ENCODE data around the gene CACNA2D3. TPM values are rescaled to one million over a fixed set of nuclear protein-coding genes. Genes with fewer than 3 reads are reported as not detected.

CACNA2D3 gene
- total and polyA plus RNA-seq, 4 donors: 0.06 to 0.37 (median 0.08) TPM; not detected in 1

GRCh38 chr3:54963641-54964040 is 841.3 kb downstream of the CACNA2D3 start:
- no peak for DNase-seq (ENCODE audit: low spot score)
- Histone ChIP-seq H3K27ac (ENCODE audit: low read depth in 1 of 2, low read length in 2 of 2) (no peak overlapping the region), H3K9me3 (ENCODE audit: control insufficient read depth in 4 of 4, low read length in 3 of 4) (no peaks in the 10 kb centered on the region), H3K4me3 (ENCODE audit: low read depth in 1 of 3, low read length in 3 of 3) (no peak overlapping the region), H3K36me3 (ENCODE audit: control insufficient read depth in 4 of 4, insufficient read depth in 3 of 4, low read depth in 1 of 4, low read length in 3 of 4) (no peaks in the 10 kb centered on the region), H3K9ac (ENCODE audit: low read depth in 1 of 2, low read length in 2 of 2) (no peak overlapping the region), H3K27me3 (ENCODE audit: control insufficient read depth in 4 of 4, insufficient read depth in 4 of 4, low read length in 3 of 4) (no peaks in the 10 kb centered on the region), H3K4me1 (ENCODE audit: control insufficient read depth in 4 of 4, insufficient read depth in 4 of 4, low read length in 3 of 4) (no peaks in the 10 kb centered on the region)
- WGBS: 60% methylated on average over 4 of the region's 4 CpGs
- no peak for TF ChIP-seq ATF3 (IDR thresholded peaks at IDR 0.05)

GRCh38 chr3:54964081-54964480 is 841.7 kb downstream of the CACNA2D3 start:
- TF ChIP-seq CTCF (IDR thresholded peaks at IDR 0.05; ENCODE audit: low read depth, low read length, missing input control): no peak
- no peak for TF ChIP-seq HNF4A (conservative IDR thresholded peaks at IDR 0.05)
- TF ChIP-seq RXRA (IDR thresholded peaks at IDR 0.05): no peak
- no peak for TF ChIP-seq NR2F2 (IDR thresholded peaks at IDR 0.05)
- no peak for TF ChIP-seq MAX (IDR thresholded peaks at IDR 0.05)
- TF ChIP-seq REST (IDR thresholded peaks at IDR 0.05): no peak
- TF ChIP-seq JUND (IDR thresholded peaks at IDR 0.05): no peak
- no peak for TF ChIP-seq ZBTB33 (IDR thresholded peaks at IDR 0.05)
- no peak for TF ChIP-seq GABPA (IDR thresholded peaks at IDR 0.05 in 1 of 2, conservative IDR thresholded peaks at IDR 0.05 in 1 of 2)
- no peak for TF ChIP-seq FOXA1 (IDR thresholded peaks at IDR 0.05)
- no peak for TF ChIP-seq ATF3 (IDR thresholded peaks at IDR 0.05)
- TF ChIP-seq FOXA2 (IDR thresholded peaks at IDR 0.05): no peak
- TF ChIP-seq TAF1 (conservative IDR thresholded peaks at IDR 0.05): no peak
- no peak for TF ChIP-seq YY1 (IDR thresholded peaks at IDR 0.05)
- TF ChIP-seq RAD21 (IDR thresholded peaks at IDR 0.05): no peak
- no peak for TF ChIP-seq EGR1 (IDR thresholded peaks at IDR 0.05; ENCODE audit: low read depth in 2 of 2)
- no peak for TF ChIP-seq HNF4G (IDR thresholded peaks at IDR 0.05)
- TF ChIP-seq SP1 (IDR thresholded peaks at IDR 0.05): no peak
- Histone ChIP-seq H3K9ac (ENCODE audit: low read depth in 1 of 2, low read length in 2 of 2) (no peak overlapping the region), H3K4me3 (ENCODE audit: low read depth in 1 of 3, low read length in 3 of 3) (no peak overlapping the region), H3K36me3 (ENCODE audit: control insufficient read depth in 4 of 4, insufficient read depth in 3 of 4, low read depth in 1 of 4, low read length in 3 of 4) (no peaks in the 10 kb centered on the region), H3K27me3 (ENCODE audit: control insufficient read depth in 4 of 4, insufficient read depth in 4 of 4, low read length in 3 of 4) (no peaks in the 10 kb centered on the region), H3K4me1 (ENCODE audit: control insufficient read depth in 4 of 4, insufficient read depth in 4 of 4, low read length in 3 of 4) (no peaks in the 10 kb centered on the region), H3K9me3 (ENCODE audit: control insufficient read depth in 4 of 4, low read length in 3 of 4) (no peaks in the 10 kb centered on the region), H3K27ac (ENCODE audit: low read depth in 1 of 2, low read length in 2 of 2) (no peak overlapping the region)
- no peak for DNase-seq (ENCODE audit: low spot score)
- WGBS: 83% methylated on average over 3 of the region's 3 CpGs
